ENCODE data around the gene OSMR. TPM values are rescaled to one million over a fixed set of nuclear protein-coding genes. Genes with fewer than 3 reads are reported as not detected.

The OSMR gene
- total RNA-seq, 6 donors from 2014 or later: 52.9 to 123 (median 72.2) TPM

GRCh38 chr5:38938973-38939372 is 93.2 kb downstream of the OSMR start:
- Histone ChIP-seq H3K9me3 (no peaks in the 10 kb centered on the region), H3K27ac (no peak overlapping the region), H3K36me3 (peaks cover 4 to 86% (median 31%) of the 10 kb centered on the region in 4 donors), H3K4me1 (no peaks in the 10 kb centered on the region), H3K4me3 (no peak overlapping the region), H3K27me3 (no peaks in the 10 kb centered on the region)
- WGBS, 2 donors: 62 to 72% methylated on average over 1 of the region's 1 CpG
- no peak for ATAC-seq (ENCODE audit: low FRiP score in 2 of 2)
- DNase-seq: no peak
- no peak for TF ChIP-seq POLR2AphosphoS5 (IDR thresholded peaks at IDR 0.05)
- TF ChIP-seq POLR2A (IDR thresholded peaks at IDR 0.05): no peak
- no peak for TF ChIP-seq EP300 (IDR thresholded peaks at IDR 0.05)
- TF ChIP-seq, protein P1, sequence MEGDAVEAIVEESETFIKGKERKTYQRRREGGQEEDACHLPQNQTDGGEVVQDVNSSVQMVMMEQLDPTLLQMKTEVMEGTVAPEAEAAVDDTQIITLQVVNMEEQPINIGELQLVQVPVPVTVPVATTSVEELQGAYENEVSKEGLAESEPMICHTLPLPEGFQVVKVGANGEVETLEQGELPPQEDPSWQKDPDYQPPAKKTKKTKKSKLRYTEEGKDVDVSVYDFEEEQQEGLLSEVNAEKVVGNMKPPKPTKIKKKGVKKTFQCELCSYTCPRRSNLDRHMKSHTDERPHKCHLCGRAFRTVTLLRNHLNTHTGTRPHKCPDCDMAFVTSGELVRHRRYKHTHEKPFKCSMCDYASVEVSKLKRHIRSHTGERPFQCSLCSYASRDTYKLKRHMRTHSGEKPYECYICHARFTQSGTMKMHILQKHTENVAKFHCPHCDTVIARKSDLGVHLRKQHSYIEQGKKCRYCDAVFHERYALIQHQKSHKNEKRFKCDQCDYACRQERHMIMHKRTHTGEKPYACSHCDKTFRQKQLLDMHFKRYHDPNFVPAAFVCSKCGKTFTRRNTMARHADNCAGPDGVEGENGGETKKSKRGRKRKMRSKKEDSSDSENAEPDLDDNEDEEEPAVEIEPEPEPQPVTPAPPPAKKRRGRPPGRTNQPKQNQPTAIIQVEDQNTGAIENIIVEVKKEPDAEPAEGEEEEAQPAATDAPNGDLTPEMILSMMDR (IDR thresholded peaks at IDR 0.05): no peak

DNA sequence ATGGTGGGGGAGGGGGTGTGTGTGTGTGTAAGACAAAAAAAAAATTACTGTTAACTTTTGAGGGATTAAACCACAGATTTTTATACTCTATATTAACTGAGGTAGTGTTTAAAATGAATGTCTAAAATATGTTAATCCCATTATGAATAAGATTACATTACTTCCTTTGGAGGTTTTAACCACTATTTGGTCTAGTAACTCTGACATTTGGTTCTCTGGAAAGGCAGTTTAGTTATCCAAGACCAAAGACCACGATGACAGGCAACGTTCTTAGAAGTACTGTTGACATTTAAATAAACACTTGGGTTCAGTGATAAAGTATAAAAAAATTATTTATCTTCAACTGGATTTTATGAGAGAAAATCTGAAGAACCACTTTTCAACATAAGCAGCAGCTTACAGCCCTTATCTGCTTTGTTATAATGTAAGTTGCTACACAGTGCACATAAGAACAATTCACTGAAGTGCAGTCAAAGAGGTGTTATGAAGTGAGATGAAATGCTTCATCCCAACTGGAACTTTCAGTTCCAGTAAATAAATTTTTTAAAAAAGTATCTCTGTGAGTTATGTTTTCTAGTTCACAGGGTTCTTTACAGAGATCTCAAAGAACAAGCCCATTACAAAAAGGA is 94.5 kb downstream of the OSMR start:
- WGBS, 2 donors: 38 to 41% methylated on average over 2 of the region's 2 CpGs
- DNase-seq (no peak), ATAC-seq (ENCODE audit: low FRiP score in 2 of 2) (no peak)
- Histone ChIP-seq H3K9me3 (no peaks in the 10 kb centered on the region), H3K4me1 (no peaks in the 10 kb centered on the region), H3K27ac (no peak overlapping the region), H3K27me3 (no peaks in the 10 kb centered on the region), H3K4me3 (no peak overlapping the region), H3K36me3 (peaks cover 3 to 87% (median 32%) of the 10 kb centered on the region in 4 donors)
- TF ChIP-seq, protein P1 (IDR thresholded peaks at IDR 0.05): no peak
- TF ChIP-seq EP300 (IDR thresholded peaks at IDR 0.05): no peak
- no peak for TF ChIP-seq POLR2AphosphoS5 (IDR thresholded peaks at IDR 0.05)
- TF ChIP-seq POLR2A (IDR thresholded peaks at IDR 0.05): no peak

DNA sequence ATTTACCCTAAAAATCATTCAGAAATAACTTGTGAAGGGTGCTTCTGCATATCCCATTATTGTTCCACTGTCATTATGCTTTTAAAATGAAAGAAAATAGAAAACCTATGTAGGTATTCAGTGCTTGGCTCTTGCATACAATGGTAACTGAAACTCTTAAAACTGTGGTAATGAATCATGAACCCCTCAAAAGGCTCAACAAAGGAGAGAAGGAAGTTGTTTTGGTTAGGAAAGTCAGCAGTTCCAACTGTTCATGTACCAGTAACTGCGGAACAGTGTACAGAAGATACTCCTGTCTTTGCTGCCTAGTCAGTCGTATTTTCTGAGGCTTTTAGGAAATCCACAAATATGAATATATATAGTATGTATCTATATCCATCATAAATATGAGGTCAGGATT is 96.1 kb downstream of the OSMR start:
- no peaks in the 10 kb centered on the region for H3K4me1 ChIP-seq
- WGBS, 2 donors: 93 to 98% methylated on average over 2 of the region's 2 CpGs
- no peak for DNase-seq
- TF ChIP-seq POLR2AphosphoS5 (IDR thresholded peaks at IDR 0.05): no peak
- TF ChIP-seq EP300 (IDR thresholded peaks at IDR 0.05): no peak
- TF ChIP-seq, protein P1 (IDR thresholded peaks at IDR 0.05): no peak
- H3K27ac ChIP-seq: no peak overlapping the region
- H3K9me3 ChIP-seq: no peaks in the 10 kb centered on the region
- H3K4me3 ChIP-seq: no peak overlapping the region
- H3K27me3 ChIP-seq: no peaks in the 10 kb centered on the region
- peaks cover 5 to 92% (median 37%) of the 10 kb centered on the region in 4 donors for H3K36me3 ChIP-seq
- ATAC-seq (ENCODE audit: low FRiP score in 2 of 2): no peak

DNA sequence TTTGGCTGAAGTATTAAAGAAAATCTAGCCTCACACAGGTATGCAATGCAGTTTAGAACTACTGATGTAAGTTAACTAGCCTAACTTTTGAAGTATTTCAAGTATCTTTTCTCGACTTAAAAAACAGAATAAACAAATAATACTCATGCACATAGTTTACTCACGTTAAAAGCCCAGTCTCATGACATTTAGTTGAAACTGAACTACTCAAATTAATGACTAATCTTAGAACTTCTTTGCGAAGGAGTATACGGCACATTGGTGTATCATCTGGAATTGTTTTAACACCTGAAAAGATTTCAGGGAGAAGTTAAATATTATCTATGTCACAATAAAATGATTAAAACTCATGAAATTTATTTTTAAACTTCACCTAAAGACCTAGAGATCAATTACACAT is 98.5 kb downstream of the OSMR start:
- no peaks in the 10 kb centered on the region for H3K27me3 ChIP-seq
- ATAC-seq (ENCODE audit: low FRiP score in 2 of 2): no peak
- H3K36me3 ChIP-seq: peaks cover 14 to 92% (median 35%) of the 10 kb centered on the region in 4 donors
- TF ChIP-seq POLR2AphosphoS5 (IDR thresholded peaks at IDR 0.05) (no peak), EP300 (IDR thresholded peaks at IDR 0.05) (no peak), POLR2A (IDR thresholded peaks at IDR 0.05) (no peak)
- TF ChIP-seq, protein P1 (IDR thresholded peaks at IDR 0.05): no peak
- H3K4me1 ChIP-seq: no peaks in the 10 kb centered on the region
- H3K4me3 ChIP-seq: no peak overlapping the region
- DNase-seq: no peak
- H3K9me3 ChIP-seq: no peaks in the 10 kb centered on the region
- no peak overlapping the region for H3K27ac ChIP-seq
- 70 to 80% methylated on average over 4 of the region's 4 CpGs for WGBS, 2 donors

GRCh38 chr5:38948501-38948900 is 102.7 kb downstream of the OSMR start:
- Histone ChIP-seq H3K4me3 (no peak overlapping the region), H3K36me3 (peaks cover 36 to 97% (median 43%) of the 10 kb centered on the region in 4 donors), H3K4me1 (no peaks in the 10 kb centered on the region), H3K9me3 (no peaks in the 10 kb centered on the region), H3K27ac (no peak overlapping the region), H3K27me3 (no peaks in the 10 kb centered on the region)
- TF ChIP-seq POLR2A (IDR thresholded peaks at IDR 0.05): no peak
- no peak for TF ChIP-seq POLR2AphosphoS5 (IDR thresholded peaks at IDR 0.05)
- TF ChIP-seq, protein P1 (IDR thresholded peaks at IDR 0.05): no peak
- TF ChIP-seq EP300 (IDR thresholded peaks at IDR 0.05): no peak
- DNase-seq (no peak), ATAC-seq (ENCODE audit: low FRiP score in 2 of 2) (no peak)

Measured in upper lobe of left lung (tissue), 6 donors.